K562 (cell line): ENCODE measurements around the gene FOXJ2.

Experiments used
- CBX5 ChIP-seq: IDR thresholded peaks from 2 replicates; pipeline ENCODE4 v1.6.1; 2014; ENCODE audit warnings: low read depth, borderline replicate concordance
- CTCF ChIP-seq, 3 experiments: IDR thresholded peaks in 2 of 3; conservative IDR thresholded peaks in 1 of 3; 2 replicates each; pipeline ENCODE4 v1.5.1; 2011 to 2012; ENCODE audit warnings: low read length in 3 of 3, mild to moderate bottlenecking in 3 of 3, control low read depth in 2 of 3, improper control_type of control experiment in 1 of 3, inconsistent platforms in 1 of 3, low read depth in 1 of 3, mixed read lengths in 1 of 3, moderate library complexity in 1 of 3; ENCODE audit not compliant: insufficient read depth in 2 of 3
- KDM1A ChIP-seq, 2 experiments: fragments of 450-650 bp; IDR thresholded peaks; 2 replicates each; pipeline ENCODE4 v1.6.1; 2016; ENCODE audit warnings: mild to moderate bottlenecking in 2 of 2
- MEF2D ChIP-seq: conservative IDR thresholded peaks from 2 replicates; pipeline ENCODE4 v1.6.1; 2016; ENCODE audit warnings: low read depth, missing genetic modification characterization, missing compliant biosample characterization
- POLR2A ChIP-seq: fragments of 450-650 bp; conservative IDR thresholded peaks from 2 replicates; pipeline ENCODE4 v1.6.1; 2016
- PTTG1 ChIP-seq: fragments of 450-650 bp; IDR thresholded peaks from 2 replicates; pipeline ENCODE4 v1.6.1; 2016; ENCODE audit warnings: low read depth, mild to moderate bottlenecking, missing genetic modification characterization, missing compliant biosample characterization
- RAD21 ChIP-seq, 2 experiments: fragments of 250-450 bp in 1 of 2; fragments of 450-650 bp in 1 of 2; sonication (Bioruptor Pico) in 1 of 2; formaldehyde crosslinking in 1 of 2; IDR thresholded peaks in 1 of 2; conservative IDR thresholded peaks in 1 of 2; 2 replicates each; pipeline versions ENCODE4 v1.4.0 to v1.8.0; 2020 to 2022; ENCODE audit warnings: mild to moderate bottlenecking in 2 of 2, moderate library complexity in 1 of 2
- RUNX1 ChIP-seq: sonication (generic); IDR thresholded peaks from 2 replicates; pipeline ENCODE4 v1.6.1; 2016; ENCODE audit warnings: antibody characterized with exemption, low read depth
- SMC3 ChIP-seq: conservative IDR thresholded peaks from 2 replicates; pipeline ENCODE4 v1.6.1; 2011; ENCODE audit warnings: low read depth, low read length, improper control_type of control experiment; ENCODE audit not compliant: insufficient read depth
- STAG1 ChIP-seq: sonication (generic); formaldehyde crosslinking; IDR thresholded peaks from 2 replicates; pipeline ENCODE4 v1.5.0; 2020; ENCODE audit warnings: missing genetic modification reagents, borderline replicate concordance
- ZBTB2 ChIP-seq: fragments of 450-650 bp; IDR thresholded peaks from 2 replicates; pipeline ENCODE4 v1.6.1; 2016; ENCODE audit warnings: antibody characterized with exemption
- ZFP30 ChIP-seq: fragments of 250-450 bp; sonication (Bioruptor Pico); IDR thresholded peaks from 2 replicates; pipeline ENCODE4 v1.8.0; 2022; ENCODE audit warnings: moderate library complexity, mild to moderate bottlenecking, inconsistent platforms, borderline replicate concordance
- ZFX ChIP-seq: sonication (generic); formaldehyde crosslinking; IDR thresholded peaks from 2 replicates; pipeline ENCODE4 v1.8.0; 2022; ENCODE audit warnings: mild to moderate bottlenecking, missing genetic modification reagents, moderate library complexity
- ZNF707 ChIP-seq: fragments of 250-450 bp; sonication (Bioruptor Pico); conservative IDR thresholded peaks from 2 replicates; pipeline ENCODE4 v1.8.0; 2022; ENCODE audit warnings: inconsistent platforms, mild to moderate bottlenecking, moderate library complexity

GRCh38 chr12:8030189-8030588, 2.3 kb upstream of the FOXJ2 start:
- TF ChIP-seq CTCF (IDR thresholded peaks at IDR 0.05 in 2 of 3, conservative IDR thresholded peaks at IDR 0.05 in 1 of 3; ENCODE audit: insufficient read depth in 2 of 3, low read depth in 1 of 3, low read length in 3 of 3) (no peak), ZFP30 (CRISPR knock-in tag) (no peak), PTTG1 (no peak), MEF2D (tag) (no peak), STAG1 (CRISPR knock-in tag) (no peak), POLR2A (no peak), ZFX (CRISPR knock-in tag) (no peak), ZBTB2 (no peak), ZNF707 (CRISPR knock-in tag) (no peak), KDM1A (IDR thresholded peaks at IDR 0.05) (no peak), RUNX1 (no peak), SMC3 (no peak), RAD21 (CRISPR knock-in tag; conservative IDR thresholded peaks at IDR 0.05 in 1 of 2, IDR thresholded peaks at IDR 0.05 in 1 of 2) (no peak), CBX5 (no peak)
